HepG2 (cell line): ENCODE measurements around the gene ATP1A2. TPM values are rescaled to one million over a fixed set of nuclear protein-coding genes. Genes with fewer than 3 reads are reported as not detected.
A peak's percentile ranks its signal among the peaks of the same experiment; 100 is the strongest.

Source experiments
- ATAC-seq: fragments of 200-7000 bp; cut with Tn5 transposase; 3 replicates; pipeline ENCODE4 v1.9.1; 2020; ENCODE audit warnings: mild to moderate bottlenecking, moderate library complexity
- BruUV-seq: library from RNA; stranded (reverse); fragments of 400-500 nt; replicated peaks from 2 replicates; lab custom pipeline; 2021; lab: Mats Ljungman, UMichigan
- CTCF ChIA-PET: fragments of 300-600 bp; formaldehyde crosslinking; extraction: SDS; loops from one replicate; lab custom pipeline; 2021; ENCODE audit warnings: low total read pairs, inconsistent platforms, low intra/inter-chr PET ratio; lab: Yijun Ruan, JAX
- POLR2A ChIA-PET: fragments of 350-600 bp; sonication (Branson Sonifier 250); formaldehyde crosslinking; loops from one replicate; lab custom pipeline; 2020; ENCODE audit warnings: antibody characterized with exemption, inconsistent platforms; lab: Yijun Ruan, JAX
- DNase-seq: peaks from one replicate; pipeline ENCODE4 v3.0.0-alpha.2; 2015; ENCODE audit warnings: low spot score
- FAIRE-seq: peaks from 3 replicates; lab custom pipeline; 2011; peaks lifted over from hg19 to GRCh38; lab: Jason Lieb, UNC
- H2AFZ ChIP-seq: one replicate; pipeline ENCODE4 v1.6.1; 2011; ENCODE audit warnings: low read length, inconsistent platforms
- H3K27ac ChIP-seq: fragments of 300-600 bp; 3 replicates; pipeline ENCODE4 v1.8.0; 2011; ENCODE audit warnings: mixed run types, mild to moderate bottlenecking, mixed read lengths, low read length, inconsistent platforms; ENCODE audit not compliant: insufficient read depth; ENCODE audit errors: extremely low read length
- H3K27me3 ChIP-seq, 2 experiments: fragments of 200-600 bp in 1 of 2; 2 replicates in 1 of 2; 3 replicates in 1 of 2; pipeline versions ENCODE4 v1.6.0 to v1.8.0; 2011; ENCODE audit warnings: low read length in 2 of 2, mild to moderate bottlenecking in 2 of 2, moderate library complexity in 2 of 2, inconsistent platforms in 1 of 2; ENCODE audit not compliant: insufficient read depth in 2 of 2, control insufficient read depth in 1 of 2
- H3K36me3 ChIP-seq, 2 experiments: fragments of 200-600 bp in 1 of 2; replicated peaks in 1 of 2; 2 replicates in 1 of 2; 3 replicates in 1 of 2; pipeline versions ENCODE4 v1.5.1 to v1.8.0; 2011; ENCODE audit warnings: low read length in 2 of 2, inconsistent platforms in 1 of 2; ENCODE audit not compliant: insufficient read depth in 2 of 2, control insufficient read depth in 1 of 2
- H3K4me1 ChIP-seq: 2 replicates; pipeline ENCODE4 v1.5.1; 2012; ENCODE audit warnings: low read length, inconsistent platforms; ENCODE audit not compliant: insufficient read depth
- H3K4me2 ChIP-seq: 2 replicates; pipeline ENCODE4 v1.6.0; 2011; ENCODE audit warnings: low read depth, low read length, inconsistent platforms
- H3K4me3 ChIP-seq, 3 experiments: fragments of 200-600 bp in 1 of 3; sonication (generic), shearing (Covaris generic) in 1 of 3; replicated peaks in 1 of 3; 2 replicates each; pipeline ENCODE4 v1.5.1; 2011 to 2016; ENCODE audit warnings: low read length in 3 of 3, inconsistent platforms in 2 of 3, low read depth in 2 of 3, mild to moderate bottlenecking in 2 of 3, control low read depth in 1 of 3, mixed read lengths in 1 of 3; ENCODE audit not compliant: insufficient read depth in 1 of 3
- H3K79me2 ChIP-seq: one replicate; pipeline ENCODE4 v1.6.1; 2011; ENCODE audit warnings: low read length, inconsistent platforms; ENCODE audit not compliant: insufficient read depth
- H3K9ac ChIP-seq: 2 replicates; pipeline ENCODE4 v1.6.0; 2011; ENCODE audit warnings: mild to moderate bottlenecking, low read depth, low read length, inconsistent platforms; ENCODE audit not compliant: insufficient read depth
- H3K9me3 ChIP-seq: 2 replicates; pipeline ENCODE4 v1.5.1; 2012; ENCODE audit warnings: mild to moderate bottlenecking, low read length
- H4K20me1 ChIP-seq: 2 replicates; pipeline ENCODE4 v1.6.0; 2011; ENCODE audit warnings: inconsistent platforms, mild to moderate bottlenecking, low read length, moderate library complexity; ENCODE audit not compliant: insufficient read depth
- AGO1 ChIP-seq: fragments of 200-400 bp; formaldehyde crosslinking; IDR thresholded peaks from 2 replicates; pipeline ENCODE4 v1.6.1; 2017; ENCODE audit warnings: mild to moderate bottlenecking, low read depth, low read length, moderate library complexity; ENCODE audit not compliant: poor library complexity, severe bottlenecking
- CCAR2 ChIP-seq: fragments of 200-400 bp; formaldehyde crosslinking; optimal IDR thresholded peaks from 2 replicates; pipeline ENCODE3; 2018; ENCODE audit warnings: low read depth, mild to moderate bottlenecking, low read length, moderate library complexity
- CSRNP1 ChIP-seq: sonication (generic); formaldehyde crosslinking; IDR thresholded peaks from 2 replicates; pipeline ENCODE4 v1.8.1; 2023; ENCODE audit warnings: mild to moderate bottlenecking, missing genetic modification reagents
- E2F2 ChIP-seq: sonication (generic); formaldehyde crosslinking; IDR thresholded peaks from 2 replicates; pipeline ENCODE4 v1.4.0; 2020; ENCODE audit warnings: missing genetic modification reagents, borderline replicate concordance
- GLMP ChIP-seq: sonication (generic); formaldehyde crosslinking; IDR thresholded peaks from 2 replicates; pipeline ENCODE4 v1.9.0; 2021; ENCODE audit warnings: missing genetic modification reagents, mild to moderate bottlenecking, borderline replicate concordance
- HNF4A ChIP-seq: sonication (generic); formaldehyde crosslinking; IDR thresholded peaks from 2 replicates; pipeline ENCODE4 v1.4.0; 2020; ENCODE audit warnings: missing genetic modification reagents
- JUNB ChIP-seq: sonication (generic); formaldehyde crosslinking; IDR thresholded peaks from 2 replicates; pipeline ENCODE4 v1.8.0; 2022; ENCODE audit warnings: missing genetic modification reagents, mild to moderate bottlenecking, borderline replicate concordance
- NFIC ChIP-seq: IDR thresholded peaks from 2 replicates; pipeline ENCODE4 v1.6.1; 2012; ENCODE audit warnings: mild to moderate bottlenecking, low read length, inconsistent platforms
- PHF5A ChIP-seq: IDR thresholded peaks from one replicate; pipeline ENCODE4 v1.6.1; 2018; ENCODE audit warnings: low read depth, missing genetic modification reagents; ENCODE audit not compliant: unreplicated experiment
- THAP8 ChIP-seq: sonication (generic); formaldehyde crosslinking; IDR thresholded peaks from 2 replicates; pipeline ENCODE4 v1.5.1; 2020; ENCODE audit warnings: missing genetic modification reagents, mild to moderate bottlenecking, borderline replicate concordance
- ZBTB37 ChIP-seq: sonication (generic); formaldehyde crosslinking; IDR thresholded peaks from 2 replicates; pipeline ENCODE4 v1.4.0; 2020; ENCODE audit warnings: mild to moderate bottlenecking, missing genetic modification reagents
- ZNF10 ChIP-seq: sonication (generic); formaldehyde crosslinking; IDR thresholded peaks from 2 replicates; pipeline ENCODE4 v1.4.0; 2020; ENCODE audit warnings: mild to moderate bottlenecking, low read depth, missing genetic modification reagents, borderline replicate concordance
- ZNF296 ChIP-seq: sonication (generic); formaldehyde crosslinking; conservative IDR thresholded peaks from 2 replicates; pipeline ENCODE4 v1.5.0; 2020; ENCODE audit warnings: mild to moderate bottlenecking, missing genetic modification reagents
- ZNF510 ChIP-seq: sonication (generic); formaldehyde crosslinking; IDR thresholded peaks from 2 replicates; pipeline ENCODE4 v1.4.0; 2020; ENCODE audit warnings: low read depth, mild to moderate bottlenecking, missing genetic modification reagents
- ZNF557 ChIP-seq: sonication (generic); formaldehyde crosslinking; IDR thresholded peaks from 2 replicates; pipeline ENCODE4 v1.4.0; 2020; ENCODE audit warnings: missing genetic modification reagents
- WGBS: methylation state at CpG from one replicate; pipeline ENCODE4 v1.1.6; 2017; ENCODE audit warnings: low lambda C conversion rate; 5-methylcytosine and 5-hydroxymethylcytosine counted together
- in situ Hi-C: cut with HindIII; loops from 2 replicates; pipeline ENCODE4 v1.10.0; 2017; ENCODE audit warnings: low pct_unique_long_range_greater_than_20kb; ENCODE audit not compliant: extremely low pct_ligation_motif_present
- intact Hi-C: fragments of 100-400 bp; cut with micrococcal nuclease; formaldehyde crosslinking; loops from one replicate; pipeline ENCODE4 v1.10.0; 2022; ENCODE audit not compliant: unreplicated experiment
- polyA plus RNA-seq, 8 experiments: library from polyadenylated mRNA; depleted of rRNA in 3 of 8; stranded (reverse) in 7 of 8; unstranded in 1 of 8; fragments of >200 nt; fragmentation: Illumina TruSeq in 4 of 8; extraction: Trizol in 4 of 8; gene quantifications; 2 replicates each; pipeline versions ENCODE4 v1.2.1 to v1.2.3, GENCODE V29; 2011 to 2016; ENCODE audit warnings: low read depth in 4 of 8, missing spikeins in 1 of 8, mixed read lengths in 1 of 8; ENCODE audit not compliant: insufficient read depth in 1 of 8
- total RNA-seq, 5 experiments: library from RNA; depleted of rRNA; stranded (reverse); fragments of >200 nt; fragmentation: Illumina TruSeq; extraction: Trizol; gene quantifications; 2 replicates each; pipeline ENCODE4 v1.2.3, GENCODE V29; 2016; ENCODE audit warnings: low read depth in 1 of 5

The ATP1A2 gene
- total and polyA plus RNA-seq, 2 of the 13 experiments (the other 11 are each of a cell fraction or from before 2014, with no cell fraction given), result 0.16 TPM; not detected in 1

- TF ChIP-seq CSRNP1 (CRISPR knock-in tag) (no peak), AGO1 (no peak), HNF4A (0 out of 2 replicates have a peak, but pooled peaks have one; percentile 15)
Observed at GRCh38 chr1:160130939-160131338, 15.4 kb downstream of the ATP1A2 start (continued).

- peak; percentile 59 for ATAC-seq
- POLR2A ChIA-PET, result no interaction called here
- H3K79me2 ChIP-seq, result no peaks in the 10 kb centered on the region
- intact Hi-C loops (no loop called here), in situ Hi-C loops (no loop called here)
- peaks cover 50% of the 10 kb centered on the region for H3K4me1 ChIP-seq
- peak; percentile 32 for DNase-seq
- WGBS, result 10% methylated on average over 8 of the region's 8 CpGs
- H3K9me3 ChIP-seq, result no peaks in the 10 kb centered on the region
- no peak overlapping the region for H3K9ac ChIP-seq
- no peaks in the 10 kb centered on the region for H3K36me3 ChIP-seq
- no peak overlapping the region for H3K4me3 ChIP-seq
- H3K27ac ChIP-seq, result peak overlapping the region; percentile 21
- BruUV-seq, result no TSS peak
- no peak overlapping the region for H2AFZ ChIP-seq
- no peaks in the 10 kb centered on the region for H3K27me3 ChIP-seq
- H3K4me2 ChIP-seq, result no peak overlapping the region
- H4K20me1 ChIP-seq, result no peaks in the 10 kb centered on the region
- peak; percentile 55 for FAIRE-seq
- CTCF ChIA-PET, result no interaction called here
- TF ChIP-seq GLMP (CRISPR knock-in tag) (no peak), ZNF557 (CRISPR knock-in tag) (no peak), CCAR2 (no peak), E2F2 (no peak), ZNF10 (CRISPR knock-in tag) (no peak), JUNB (CRISPR knock-in tag) (no peak), ZBTB37 (no peak), ZNF296 (no peak), THAP8 (no peak), NFIC (no peak), ZNF510 (CRISPR knock-in tag) (no peak), PHF5A (CRISPR knock-in tag) (no peak)
Observed at GRCh38 chr1:160131803-160132565, 16.4 kb downstream of the ATP1A2 start.
